GM12878 (cell line): ENCODE data around the gene SFSWAP.

Experiments used
- MTA3 ChIP-seq: IDR thresholded peaks from 2 replicates; pipeline ENCODE4 v1.6.1; 2012; ENCODE audit warnings: low read length, inconsistent platforms, borderline replicate concordance
- MXI1 ChIP-seq: fragments of 150-350 bp; IDR thresholded peaks from 2 replicates; pipeline ENCODE4 v1.6.1; 2011; ENCODE audit warnings: low read depth, mild to moderate bottlenecking, inconsistent platforms, low read length, improper control_type of control experiment
- TF ChIP-seq, protein P1 (sequence below), 3 experiments: IDR thresholded peaks in 2 of 3; conservative IDR thresholded peaks in 1 of 3; 2 replicates each; pipeline ENCODE4 v1.5.1; 2011; ENCODE audit warnings: low read depth in 3 of 3, low read length in 3 of 3, mild to moderate bottlenecking in 3 of 3, control low read depth in 2 of 3, moderate library complexity in 2 of 3, inconsistent platforms in 1 of 3, mixed read lengths in 1 of 3; ENCODE audit not compliant: control insufficient read depth in 2 of 3, insufficient read depth in 1 of 3; ENCODE audit errors: extremely low read depth in 1 of 3

DNA sequence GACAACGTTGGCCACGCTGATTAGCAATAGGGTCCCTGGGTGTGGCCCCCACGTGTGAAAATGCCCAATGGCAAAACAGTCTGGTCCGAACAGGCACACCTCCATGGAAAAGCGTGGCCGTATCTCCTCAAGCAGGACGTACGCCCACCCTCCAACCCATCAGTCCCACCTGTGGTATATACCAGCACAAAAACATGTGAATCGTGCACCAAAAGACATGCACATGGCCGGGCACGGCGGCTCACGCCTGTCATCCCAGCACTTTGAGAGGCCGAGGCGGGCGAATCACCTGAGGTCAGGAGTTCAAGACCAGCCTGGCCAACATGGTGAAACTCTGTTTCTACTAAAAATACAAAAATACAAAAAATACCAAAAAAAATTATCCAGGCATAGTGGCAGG lies 14.9 kb upstream of the SFSWAP start:
- TF ChIP-seq, protein P1, sequence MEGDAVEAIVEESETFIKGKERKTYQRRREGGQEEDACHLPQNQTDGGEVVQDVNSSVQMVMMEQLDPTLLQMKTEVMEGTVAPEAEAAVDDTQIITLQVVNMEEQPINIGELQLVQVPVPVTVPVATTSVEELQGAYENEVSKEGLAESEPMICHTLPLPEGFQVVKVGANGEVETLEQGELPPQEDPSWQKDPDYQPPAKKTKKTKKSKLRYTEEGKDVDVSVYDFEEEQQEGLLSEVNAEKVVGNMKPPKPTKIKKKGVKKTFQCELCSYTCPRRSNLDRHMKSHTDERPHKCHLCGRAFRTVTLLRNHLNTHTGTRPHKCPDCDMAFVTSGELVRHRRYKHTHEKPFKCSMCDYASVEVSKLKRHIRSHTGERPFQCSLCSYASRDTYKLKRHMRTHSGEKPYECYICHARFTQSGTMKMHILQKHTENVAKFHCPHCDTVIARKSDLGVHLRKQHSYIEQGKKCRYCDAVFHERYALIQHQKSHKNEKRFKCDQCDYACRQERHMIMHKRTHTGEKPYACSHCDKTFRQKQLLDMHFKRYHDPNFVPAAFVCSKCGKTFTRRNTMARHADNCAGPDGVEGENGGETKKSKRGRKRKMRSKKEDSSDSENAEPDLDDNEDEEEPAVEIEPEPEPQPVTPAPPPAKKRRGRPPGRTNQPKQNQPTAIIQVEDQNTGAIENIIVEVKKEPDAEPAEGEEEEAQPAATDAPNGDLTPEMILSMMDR (IDR thresholded peaks at IDR 0.05 in 2 of 3, conservative IDR thresholded peaks at IDR 0.05 in 1 of 3; ENCODE audit: control insufficient read depth in 2 of 3, extremely low read depth in 1 of 3, insufficient read depth in 1 of 3, low read depth in 3 of 3, low read length in 3 of 3) = no peak
- no peak for TF ChIP-seq MXI1
- no peak for TF ChIP-seq MTA3
